Skeletal muscle tissue (tissue), 4 donors: ENCODE measurements around the gene ALG11. TPM values are rescaled to one million over a fixed set of nuclear protein-coding genes. Genes with fewer than 3 reads are reported as not detected.
"Not testable (repeated sequence)": the region's sequence is repeated elsewhere in the genome, so short reads cannot be mapped to it uniquely, and the experiment has no call there.

Source experiments
- H3K27ac ChIP-seq: one replicate; pipeline ENCODE4 v1.7.0; 2013; ENCODE audit warnings: mild to moderate bottlenecking, low read depth, low read length, inconsistent platforms
- H3K27me3 ChIP-seq, 3 donors: one replicate each; pipeline ENCODE4 v1.7.0; 2013; ENCODE audit warnings: low read length in 3 of 3; ENCODE audit not compliant: control insufficient read depth in 3 of 3, insufficient read depth in 3 of 3
- H3K36me3 ChIP-seq, 3 donors: one replicate each; pipeline ENCODE4 v1.7.0; 2013; ENCODE audit warnings: low read length in 3 of 3; ENCODE audit not compliant: control insufficient read depth in 3 of 3, insufficient read depth in 3 of 3
- H3K4me1 ChIP-seq, 3 donors: one replicate each; pipeline ENCODE4 v1.7.0; 2013; ENCODE audit warnings: low read length in 3 of 3, mild to moderate bottlenecking in 3 of 3; ENCODE audit not compliant: control insufficient read depth in 3 of 3, insufficient read depth in 3 of 3
- H3K4me3 ChIP-seq, 3 donors: one replicate each; pipeline ENCODE4 v1.7.0; 2013; ENCODE audit warnings: low read length in 3 of 3
- H3K9ac ChIP-seq, 3 donors: one replicate each; pipeline ENCODE4 v1.7.0; 2013; ENCODE audit warnings: low read length in 3 of 3, mild to moderate bottlenecking in 3 of 3, moderate library complexity in 2 of 3, low read depth in 1 of 3
- H3K9me3 ChIP-seq, 3 donors: one replicate each; pipeline ENCODE4 v1.7.0; 2013; ENCODE audit warnings: low read length in 3 of 3; ENCODE audit not compliant: control insufficient read depth in 3 of 3
- total RNA-seq: library from RNA; depleted of rRNA; stranded (reverse); fragments of >200 nt; gene quantifications from one replicate; pipeline ENCODE4 v1.2.3, GENCODE V29; 2014
- donor health status: Osteomylitis.

The ALG11 gene
- total RNA-seq, 1 donor from 2014 or later = 25.1 TPM

GRCh38 chr13:52025475-52026245 is 13.5 kb downstream of the ALG11 start:
- Histone ChIP-seq H3K4me1 (peaks cover 0 to 4% (median 0%) of the 10 kb centered on the region in 3 donors), H3K27ac (no peak overlapping the region), H3K9me3 (no peaks in the 10 kb centered on the region), H3K27me3 (no peaks in the 10 kb centered on the region), H3K36me3 (peaks cover 6 to 29% (median 18%) of the 10 kb centered on the region in 3 donors), H3K4me3 (no peak overlapping the region), H3K9ac (no peak overlapping the region)

GRCh38 chr13:52026246-52026626 is 14.0 kb downstream of the ALG11 start:
- Histone ChIP-seq H3K9me3 (no peaks in the 10 kb centered on the region), H3K4me1 (peaks cover 0 to 4% (median 0%) of the 10 kb centered on the region in 3 donors), H3K27me3 (no peaks in the 10 kb centered on the region), H3K4me3 (no peak overlapping the region), H3K27ac (no peak overlapping the region), H3K9ac (no peak overlapping the region), H3K36me3 (peaks cover 6 to 25% (median 17%) of the 10 kb centered on the region in 3 donors)

- H3K27me3 ChIP-seq = no peaks in the 10 kb centered on the region
- H3K4me1 ChIP-seq = peaks cover 0 to 4% (median 0%) of the 10 kb centered on the region in 3 donors
- H3K27ac ChIP-seq = no peak overlapping the region
- no peak overlapping the region for H3K4me3 ChIP-seq
- H3K9ac ChIP-seq = no peak overlapping the region
- H3K36me3 ChIP-seq = peaks cover 4 to 21% (median 17%) of the 10 kb centered on the region in 3 donors
- no peaks in the 10 kb centered on the region for H3K9me3 ChIP-seq
These were observed 15.6 kb downstream of the ALG11 start for GRCh38 chr13:52027832-52028231.

GRCh38 chr13:52029569-52029968 is 17.4 kb downstream of the ALG11 start:
- Histone ChIP-seq H3K9me3 (no peaks in the 10 kb centered on the region), H3K4me1 (peaks cover 0 to 4% (median 0%) of the 10 kb centered on the region in 3 donors), H3K36me3 (peaks cover 4 to 14% (median 8%) of the 10 kb centered on the region in 3 donors), H3K4me3 (no peak overlapping the region), H3K27ac (no peak overlapping the region), H3K27me3 (no peaks in the 10 kb centered on the region), H3K9ac (no peak overlapping the region)

- H3K36me3 ChIP-seq, H3K27me3 ChIP-seq, H3K9ac ChIP-seq, H3K4me3 ChIP-seq, H3K27ac ChIP-seq, H3K9me3 ChIP-seq, H3K4me1 ChIP-seq: not testable (repeated sequence)
These were observed 18.2 kb downstream of the ALG11 start for GRCh38 chr13:52030401-52030800.

- no peaks in the 10 kb centered on the region for H3K27me3 ChIP-seq
- no peak overlapping the region for H3K9ac ChIP-seq
- H3K27ac ChIP-seq = no peak overlapping the region
- no peaks in the 10 kb centered on the region for H3K9me3 ChIP-seq
- no peak overlapping the region for H3K4me3 ChIP-seq
- peaks cover 0 to 5% (median 0%) of the 10 kb centered on the region in 3 donors for H3K36me3 ChIP-seq
- H3K4me1 ChIP-seq = no peaks in the 10 kb centered on the region
These were observed 20.8 kb downstream of the ALG11 start for GRCh38 chr13:52033039-52033438.

- H3K27ac ChIP-seq = no peak overlapping the region
- H3K9ac ChIP-seq = no peak overlapping the region
- H3K9me3 ChIP-seq = no peaks in the 10 kb centered on the region
- no peak overlapping the region for H3K4me3 ChIP-seq
- H3K36me3 ChIP-seq = no peaks in the 10 kb centered on the region
- H3K27me3 ChIP-seq = no peaks in the 10 kb centered on the region
- no peaks in the 10 kb centered on the region for H3K4me1 ChIP-seq
These were observed 22.5 kb downstream of the ALG11 start for GRCh38 chr13:52034616-52035226.

- no peak overlapping the region for H3K27ac ChIP-seq
- H3K36me3 ChIP-seq = no peaks in the 10 kb centered on the region
- no peak overlapping the region for H3K4me3 ChIP-seq
- H3K4me1 ChIP-seq = no peaks in the 10 kb centered on the region
- H3K27me3 ChIP-seq = no peaks in the 10 kb centered on the region
- no peak overlapping the region for H3K9ac ChIP-seq
- H3K9me3 ChIP-seq = no peaks in the 10 kb centered on the region
These were observed 23.8 kb downstream of the ALG11 start for GRCh38 chr13:52036037-52036436.

GRCh38 chr13:52043675-52044074 is 31.5 kb downstream of the ALG11 start:
- Histone ChIP-seq H3K27me3 (no peaks in the 10 kb centered on the region), H3K9ac (no peak overlapping the region), H3K9me3 (no peaks in the 10 kb centered on the region), H3K36me3 (no peaks in the 10 kb centered on the region), H3K27ac (no peak overlapping the region), H3K4me1 (no peaks in the 10 kb centered on the region), H3K4me3 (no peak overlapping the region)

GRCh38 chr13:52047463-52047862 is 35.3 kb downstream of the ALG11 start:
- Histone ChIP-seq H3K4me1 (no peaks in the 10 kb centered on the region), H3K27ac (no peak overlapping the region), H3K27me3 (no peaks in the 10 kb centered on the region), H3K36me3 (no peaks in the 10 kb centered on the region), H3K9me3 (no peaks in the 10 kb centered on the region), H3K4me3 (no peak overlapping the region), H3K9ac (no peak overlapping the region)
